Type B pancreatic cell (in vitro differentiated cells): Measurements from ENCODE around the gene VSTM4. TPM values are rescaled to one million over a fixed set of nuclear protein-coding genes. Genes with fewer than 3 reads are reported as not detected.

Experiments used
- DNase-seq: peaks from one replicate; pipeline ENCODE4 v3.0.0; 2021; ENCODE audit warnings: mixed read lengths; ENCODE audit not compliant: unreplicated experiment; ENCODE audit errors: extremely low spot score
- H3K27ac Mint-ChIP-seq: 2 replicates; pipeline ENCODE4 v1.8.0; 2021; ENCODE audit warnings: mild to moderate bottlenecking, mixed read lengths
- H3K27me3 Mint-ChIP-seq: 2 replicates; pipeline ENCODE4 v1.8.0; 2021; ENCODE audit warnings: mixed read lengths
- H3K36me3 Mint-ChIP-seq: 2 replicates; pipeline ENCODE4 v1.8.0; 2021; ENCODE audit warnings: mixed read lengths
- H3K4me1 Mint-ChIP-seq: one replicate; pipeline ENCODE4 v1.8.0; 2021; ENCODE audit warnings: mixed read lengths; ENCODE audit not compliant: unreplicated experiment
- H3K4me3 Mint-ChIP-seq: 2 replicates; pipeline ENCODE4 v1.8.0; 2021; ENCODE audit warnings: mild to moderate bottlenecking, mixed read lengths
- H3K9me3 Mint-ChIP-seq: 2 replicates; pipeline ENCODE4 v1.8.0; 2021; ENCODE audit warnings: mixed read lengths
- CTCF ChIP-seq: fragments of 200-600 bp; sonication (generic); conservative IDR thresholded peaks from 2 replicates; pipeline ENCODE4 v1.5.0; 2021; ENCODE audit warnings: antibody characterized with exemption, mild to moderate bottlenecking
- total RNA-seq: library from RNA; stranded (reverse); gene quantifications from 2 replicates; pipeline ENCODE4 v1.2.1, GENCODE V29; 2021; ENCODE audit warnings: low replicate concordance

Gene VSTM4
- total RNA-seq, 1 donor from 2014 or later = 2.6 TPM

GRCh38 chr10:49081547-49082275 is 33.6 kb downstream of the VSTM4 start:
- no peak for TF ChIP-seq CTCF
- DNase-seq = no peak
- peaks cover 16% of the 10 kb centered on the region for H3K27me3 Mint-ChIP-seq
- no peak overlapping the region for H3K4me3 Mint-ChIP-seq
- H3K4me1 Mint-ChIP-seq = peaks cover 21% of the 10 kb centered on the region
- no peaks in the 10 kb centered on the region for H3K36me3 Mint-ChIP-seq
- H3K27ac Mint-ChIP-seq = no peak overlapping the region
- no peaks in the 10 kb centered on the region for H3K9me3 Mint-ChIP-seq

- Mint-ChIP-seq H3K4me1 (peaks cover 21% of the 10 kb centered on the region), H3K27ac (no peak overlapping the region)
- TF ChIP-seq CTCF = no peak
Observed at GRCh38 chr10:49080965-49081364, 34.4 kb downstream of the VSTM4 start.

GRCh38 chr10:49080071-49080470 is 35.3 kb downstream of the VSTM4 start:
- no peak for DNase-seq
- Mint-ChIP-seq H3K27ac (no peak overlapping the region), H3K4me3 (no peak overlapping the region), H3K27me3 (peaks cover 20% of the 10 kb centered on the region), H3K36me3 (no peaks in the 10 kb centered on the region), H3K9me3 (no peaks in the 10 kb centered on the region), H3K4me1 (peaks cover 21% of the 10 kb centered on the region)
- no peak for TF ChIP-seq CTCF

More at GRCh38 chr10:49080965-49081364, 34.4 kb downstream of the VSTM4 start:
- no peaks in the 10 kb centered on the region for H3K36me3 Mint-ChIP-seq
- H3K9me3 Mint-ChIP-seq = no peaks in the 10 kb centered on the region
- no peak for DNase-seq
- H3K27me3 Mint-ChIP-seq = peaks cover 20% of the 10 kb centered on the region
- no peak overlapping the region for H3K4me3 Mint-ChIP-seq

GRCh38 chr10:49079499-49079898 is 35.8 kb downstream of the VSTM4 start:
- Mint-ChIP-seq H3K27me3 (peaks cover 20% of the 10 kb centered on the region), H3K4me1 (peaks cover 21% of the 10 kb centered on the region), H3K4me3 (no peak overlapping the region), H3K27ac (no peak overlapping the region), H3K36me3 (no peaks in the 10 kb centered on the region), H3K9me3 (no peaks in the 10 kb centered on the region)
- no peak for DNase-seq
- no peak for TF ChIP-seq CTCF

GRCh38 chr10:49079072-49079471 is 36.2 kb downstream of the VSTM4 start:
- no peak overlapping the region for H3K4me3 Mint-ChIP-seq

More at GRCh38 chr10:49079072-49079471, 36.2 kb downstream of the VSTM4 start:
- peaks cover 20% of the 10 kb centered on the region for H3K27me3 Mint-ChIP-seq
- no peaks in the 10 kb centered on the region for H3K9me3 Mint-ChIP-seq
- no peaks in the 10 kb centered on the region for H3K36me3 Mint-ChIP-seq
- H3K4me1 Mint-ChIP-seq = peaks cover 21% of the 10 kb centered on the region
- DNase-seq = no peak
- TF ChIP-seq CTCF = no peak
- H3K27ac Mint-ChIP-seq = no peak overlapping the region
